Panc1 (cell line): ENCODE data around the gene CHCHD10. TPM values are rescaled to one million over a fixed set of nuclear protein-coding genes. Genes with fewer than 3 reads are reported as not detected.

Experiments
- ATAC-seq: fragments of 200-7000 bp; cut with Tn5 transposase; 2 replicates; pipeline ENCODE4 v1.9.1; 2020; ENCODE audit warnings: mild to moderate bottlenecking, moderate library complexity
- BruUV-seq: library from RNA; stranded (reverse); fragments of 400-500 nt; replicated peaks from 2 replicates; lab custom pipeline; 2021; lab: Mats Ljungman, UMichigan
- CTCF ChIA-PET: fragments of 300-600 bp; sonication (Branson Sonifier 250); formaldehyde crosslinking; loops from one replicate; lab custom pipeline; 2022; ENCODE audit warnings: antibody characterized with exemption; lab: Charles Lee
- POLR2A ChIA-PET: fragments of 300-600 bp; sonication (Branson Sonifier 250); formaldehyde crosslinking; loops from one replicate; lab custom pipeline; 2022; ENCODE audit warnings: antibody characterized with exemption; lab: Charles Lee
- DNase-seq: peaks from one replicate; pipeline ENCODE4 v3.0.0-alpha.2; 2010; ENCODE audit warnings: low read depth, low spot score
- H3K27ac ChIP-seq: 2 replicates; pipeline ENCODE4 v1.5.1; 2011; ENCODE audit warnings: mild to moderate bottlenecking, low read length, inconsistent platforms
- H3K27me3 ChIP-seq: fragments of 200-500 bp; sonication (Bioruptor generic); 2 replicates; pipeline ENCODE4 v1.6.0; 2014; ENCODE audit warnings: low read length, inconsistent platforms; ENCODE audit not compliant: control insufficient read depth, insufficient read depth
- H3K36me3 ChIP-seq: fragments of 200-500 bp; sonication (Bioruptor generic); 2 replicates; pipeline ENCODE4 v1.5.1; 2014; ENCODE audit warnings: inconsistent platforms, mild to moderate bottlenecking, low read length, moderate library complexity; ENCODE audit not compliant: control insufficient read depth, insufficient read depth
- H3K4me1 ChIP-seq: 2 replicates; pipeline ENCODE4 v1.5.1; 2011; ENCODE audit warnings: inconsistent platforms, mild to moderate bottlenecking, low read length, moderate library complexity; ENCODE audit not compliant: control insufficient read depth, insufficient read depth
- H3K4me3 ChIP-seq, 2 experiments: 2 replicates each; pipeline ENCODE4 v1.5.1; 2011 to 2012; ENCODE audit warnings: low read depth in 2 of 2, low read length in 2 of 2, mild to moderate bottlenecking in 2 of 2, inconsistent platforms in 1 of 2, moderate library complexity in 1 of 2
- H3K9me3 ChIP-seq: fragments of 200-500 bp; sonication (Bioruptor generic); 2 replicates; pipeline ENCODE4 v1.5.1; 2014; ENCODE audit warnings: low read depth, mild to moderate bottlenecking, inconsistent platforms, low read length, moderate library complexity; ENCODE audit not compliant: control insufficient read depth, insufficient read depth
- POLR2AphosphoS5 ChIP-seq: IDR thresholded peaks from 2 replicates; pipeline ENCODE4 v1.6.1; 2012; ENCODE audit warnings: mild to moderate bottlenecking, low read depth, low read length, moderate library complexity
- SIN3A ChIP-seq: IDR thresholded peaks from 2 replicates; pipeline ENCODE4 v1.6.1; 2012; ENCODE audit warnings: low read depth, mild to moderate bottlenecking, low read length, moderate library complexity, borderline replicate concordance; ENCODE audit not compliant: insufficient read depth
- TCF7L2 ChIP-seq: IDR thresholded peaks from 2 replicates; pipeline ENCODE4 v1.6.1; 2011; ENCODE audit warnings: mild to moderate bottlenecking, low read depth, low read length, inconsistent platforms
- in situ Hi-C: cut with HindIII; loops from 2 replicates; pipeline ENCODE4 v1.10.0; 2016; ENCODE audit warnings: low sequenced_read_pairs, low pct_unique_long_range_greater_than_20kb
- intact Hi-C: fragments of 100-400 bp; cut with micrococcal nuclease; formaldehyde crosslinking; loops from one replicate; pipeline ENCODE4 v1.10.0; 2022; ENCODE audit not compliant: unreplicated experiment
- total RNA-seq: library from RNA; stranded (reverse); gene quantifications from one replicate; pipeline ENCODE4 v1.2.1, GENCODE V29; 2021; ENCODE audit not compliant: unreplicated experiment
- TF ChIP-seq, protein P1 (sequence below): fragments of 450-650 bp; IDR thresholded peaks from 2 replicates; pipeline ENCODE4 v1.5.1; 2017; ENCODE audit warnings: mild to moderate bottlenecking
- TF ChIP-seq, protein P2 (sequence below), 2 experiments: IDR thresholded peaks; 2 replicates each; pipeline ENCODE4 v1.6.1; 2011 to 2012; ENCODE audit warnings: low read depth in 2 of 2, control low read depth in 1 of 2, low read length in 1 of 2, mild to moderate bottlenecking in 1 of 2, moderate library complexity in 1 of 2; ENCODE audit not compliant: insufficient read depth in 1 of 2

The CHCHD10 gene
- total RNA-seq, 1 experiment from 2014 or later: 84.4 TPM

DNA sequence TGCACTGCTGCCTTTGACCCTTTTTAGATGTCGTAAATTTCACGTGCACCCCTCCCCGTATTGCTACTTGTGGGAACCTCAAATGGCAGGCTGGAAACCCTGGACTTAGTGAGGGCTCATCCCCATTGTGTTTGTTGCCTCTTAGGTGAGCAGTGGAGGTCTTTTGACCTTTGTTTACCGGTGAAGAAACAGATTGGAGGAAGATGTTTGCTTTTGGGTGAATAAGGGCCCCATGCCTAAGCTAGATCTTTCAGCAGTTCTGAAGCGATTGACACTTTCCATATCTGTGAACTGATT, 19.8 kb upstream of the CHCHD10 start:
- H3K9me3 ChIP-seq: no peaks in the 10 kb centered on the region
- H3K27me3 ChIP-seq: no peaks in the 10 kb centered on the region
- no peaks in the 10 kb centered on the region for H3K36me3 ChIP-seq
- ChIA-PET POLR2A (interaction anchor here (0.6 to 1.3 kb wide), 2 partner anchors 13 to 453 kb away, joined by 3 to 4 read pairs; no protein-coding TSS in a partner anchor), CTCF (interaction anchor here (0.5 kb wide), 1 partner anchor 16 kb away, joined by 4 read pairs; no protein-coding TSS in a partner anchor)
- ATAC-seq: peak; percentile 29
- H3K4me3 ChIP-seq: peak overlapping the region; percentile 83 to 87
- intact Hi-C loops: no loop called here
- BruUV-seq: no TSS peak
- no peak for DNase-seq
- TF ChIP-seq SIN3A (no peak), TCF7L2 (no peak), POLR2AphosphoS5 (no peak)
- TF ChIP-seq, protein P1, sequence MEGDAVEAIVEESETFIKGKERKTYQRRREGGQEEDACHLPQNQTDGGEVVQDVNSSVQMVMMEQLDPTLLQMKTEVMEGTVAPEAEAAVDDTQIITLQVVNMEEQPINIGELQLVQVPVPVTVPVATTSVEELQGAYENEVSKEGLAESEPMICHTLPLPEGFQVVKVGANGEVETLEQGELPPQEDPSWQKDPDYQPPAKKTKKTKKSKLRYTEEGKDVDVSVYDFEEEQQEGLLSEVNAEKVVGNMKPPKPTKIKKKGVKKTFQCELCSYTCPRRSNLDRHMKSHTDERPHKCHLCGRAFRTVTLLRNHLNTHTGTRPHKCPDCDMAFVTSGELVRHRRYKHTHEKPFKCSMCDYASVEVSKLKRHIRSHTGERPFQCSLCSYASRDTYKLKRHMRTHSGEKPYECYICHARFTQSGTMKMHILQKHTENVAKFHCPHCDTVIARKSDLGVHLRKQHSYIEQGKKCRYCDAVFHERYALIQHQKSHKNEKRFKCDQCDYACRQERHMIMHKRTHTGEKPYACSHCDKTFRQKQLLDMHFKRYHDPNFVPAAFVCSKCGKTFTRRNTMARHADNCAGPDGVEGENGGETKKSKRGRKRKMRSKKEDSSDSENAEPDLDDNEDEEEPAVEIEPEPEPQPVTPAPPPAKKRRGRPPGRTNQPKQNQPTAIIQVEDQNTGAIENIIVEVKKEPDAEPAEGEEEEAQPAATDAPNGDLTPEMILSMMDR: no peak
- TF ChIP-seq, protein P2, sequence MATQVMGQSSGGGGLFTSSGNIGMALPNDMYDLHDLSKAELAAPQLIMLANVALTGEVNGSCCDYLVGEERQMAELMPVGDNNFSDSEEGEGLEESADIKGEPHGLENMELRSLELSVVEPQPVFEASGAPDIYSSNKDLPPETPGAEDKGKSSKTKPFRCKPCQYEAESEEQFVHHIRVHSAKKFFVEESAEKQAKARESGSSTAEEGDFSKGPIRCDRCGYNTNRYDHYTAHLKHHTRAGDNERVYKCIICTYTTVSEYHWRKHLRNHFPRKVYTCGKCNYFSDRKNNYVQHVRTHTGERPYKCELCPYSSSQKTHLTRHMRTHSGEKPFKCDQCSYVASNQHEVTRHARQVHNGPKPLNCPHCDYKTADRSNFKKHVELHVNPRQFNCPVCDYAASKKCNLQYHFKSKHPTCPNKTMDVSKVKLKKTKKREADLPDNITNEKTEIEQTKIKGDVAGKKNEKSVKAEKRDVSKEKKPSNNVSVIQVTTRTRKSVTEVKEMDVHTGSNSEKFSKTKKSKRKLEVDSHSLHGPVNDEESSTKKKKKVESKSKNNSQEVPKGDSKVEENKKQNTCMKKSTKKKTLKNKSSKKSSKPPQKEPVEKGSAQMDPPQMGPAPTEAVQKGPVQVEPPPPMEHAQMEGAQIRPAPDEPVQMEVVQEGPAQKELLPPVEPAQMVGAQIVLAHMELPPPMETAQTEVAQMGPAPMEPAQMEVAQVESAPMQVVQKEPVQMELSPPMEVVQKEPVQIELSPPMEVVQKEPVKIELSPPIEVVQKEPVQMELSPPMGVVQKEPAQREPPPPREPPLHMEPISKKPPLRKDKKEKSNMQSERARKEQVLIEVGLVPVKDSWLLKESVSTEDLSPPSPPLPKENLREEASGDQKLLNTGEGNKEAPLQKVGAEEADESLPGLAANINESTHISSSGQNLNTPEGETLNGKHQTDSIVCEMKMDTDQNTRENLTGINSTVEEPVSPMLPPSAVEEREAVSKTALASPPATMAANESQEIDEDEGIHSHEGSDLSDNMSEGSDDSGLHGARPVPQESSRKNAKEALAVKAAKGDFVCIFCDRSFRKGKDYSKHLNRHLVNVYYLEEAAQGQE (IDR thresholded peaks at IDR 0.05; ENCODE audit: insufficient read depth in 1 of 2, low read depth in 2 of 2, low read length in 1 of 2): no peak
- in situ Hi-C loops: no loop called here
- H3K27ac ChIP-seq: peak overlapping the region; percentile 81
- peaks cover 4% of the 10 kb centered on the region; the same call in 1 of the 2 replicates for H3K4me1 ChIP-seq

DNA sequence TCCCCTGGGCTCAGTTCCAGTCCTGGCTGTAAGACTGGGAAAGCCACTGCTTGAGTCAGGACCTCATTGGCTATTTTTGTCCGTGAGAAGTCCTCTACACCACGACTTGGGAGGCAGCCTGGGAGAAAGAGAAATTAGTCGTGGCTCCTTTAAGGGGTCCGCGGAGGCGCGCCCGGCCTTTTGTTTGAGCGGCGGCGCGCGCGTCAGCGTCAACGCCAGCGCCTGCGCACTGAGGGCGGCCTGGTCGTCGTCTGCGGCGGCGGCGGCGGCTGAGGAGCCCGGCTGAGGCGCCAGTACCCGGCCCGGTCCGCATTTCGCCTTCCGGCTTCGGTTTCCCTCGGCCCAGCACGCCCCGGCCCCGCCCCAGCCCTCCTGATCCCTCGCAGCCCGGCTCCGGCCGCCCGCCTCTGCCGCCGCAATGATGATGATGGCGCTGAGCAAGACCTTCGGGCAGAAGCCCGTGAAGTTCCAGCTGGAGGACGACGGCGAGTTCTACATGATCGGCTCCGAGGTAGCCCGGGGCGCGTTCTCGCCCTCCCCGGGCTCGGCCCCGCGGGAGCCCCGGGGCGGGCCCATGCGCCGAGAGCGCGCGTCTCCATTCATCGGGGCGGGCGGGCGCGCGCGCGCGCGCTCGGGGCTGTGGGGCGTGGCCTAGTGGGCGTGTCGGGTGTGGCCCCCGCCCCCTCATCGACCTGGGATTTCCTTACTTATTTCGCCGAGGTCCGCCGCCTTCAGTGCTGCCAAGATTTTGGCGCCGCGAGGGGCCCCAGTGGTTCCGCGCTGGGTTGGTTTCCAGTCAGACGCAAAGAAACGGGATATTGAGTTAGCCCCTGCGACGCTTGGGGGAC, 19.2 kb upstream of the CHCHD10 start, which contains the start of gene SMARCB1:
Gene SMARCB1, plus strand, starts transcription at position 215 of the 848 bp plus-strand sequence. Its CDS starts 204 bp downstream, at position 419.
- H3K4me1 ChIP-seq: peaks cover 4% of the 10 kb centered on the region; the same call in 1 of the 2 replicates
- H3K27me3 ChIP-seq: no peaks in the 10 kb centered on the region
- no peaks in the 10 kb centered on the region for H3K36me3 ChIP-seq
- H3K4me3 ChIP-seq: peak within 1 kb of the TSS; percentile 83 to 87
- TF ChIP-seq POLR2AphosphoS5: peak; percentile 72
- TF ChIP-seq, protein P2 (IDR thresholded peaks at IDR 0.05; ENCODE audit: insufficient read depth in 1 of 2, low read depth in 2 of 2, low read length in 1 of 2): no peak
- POLR2A ChIA-PET: interaction anchor here (1.3 kb wide), 1 partner anchor 12 kb away, joined by 4 read pairs; no protein-coding TSS in a partner anchor
- ATAC-seq: peak; percentile 88
- no peak for DNase-seq
- no peaks in the 10 kb centered on the region for H3K9me3 ChIP-seq
- CTCF ChIA-PET: interaction anchor here (0.5 to 0.6 kb wide), 2 partner anchors 16 to 31 kb away, joined by 4 to 7 read pairs; no protein-coding TSS in a partner anchor
- H3K27ac ChIP-seq: peak within 1 kb of the TSS; percentile 91
- intact Hi-C loops: no loop called here
- BruUV-seq: no TSS peak
- in situ Hi-C loops: no loop called here
